Cerebellar cortex (tissue), 1 donor: ENCODE measurements around the gene NUDT6.

Source experiments
- DNase-seq: peaks from one replicate; pipeline ENCODE4 v3.0.0-alpha.2; 2015; ENCODE audit warnings: low spot score

Gene NUDT6

GRCh38 chr4:122914292-122914904 lies 8.0 kb downstream of the NUDT6 start:
- DNase-seq: peak; percentile 29

DNA sequence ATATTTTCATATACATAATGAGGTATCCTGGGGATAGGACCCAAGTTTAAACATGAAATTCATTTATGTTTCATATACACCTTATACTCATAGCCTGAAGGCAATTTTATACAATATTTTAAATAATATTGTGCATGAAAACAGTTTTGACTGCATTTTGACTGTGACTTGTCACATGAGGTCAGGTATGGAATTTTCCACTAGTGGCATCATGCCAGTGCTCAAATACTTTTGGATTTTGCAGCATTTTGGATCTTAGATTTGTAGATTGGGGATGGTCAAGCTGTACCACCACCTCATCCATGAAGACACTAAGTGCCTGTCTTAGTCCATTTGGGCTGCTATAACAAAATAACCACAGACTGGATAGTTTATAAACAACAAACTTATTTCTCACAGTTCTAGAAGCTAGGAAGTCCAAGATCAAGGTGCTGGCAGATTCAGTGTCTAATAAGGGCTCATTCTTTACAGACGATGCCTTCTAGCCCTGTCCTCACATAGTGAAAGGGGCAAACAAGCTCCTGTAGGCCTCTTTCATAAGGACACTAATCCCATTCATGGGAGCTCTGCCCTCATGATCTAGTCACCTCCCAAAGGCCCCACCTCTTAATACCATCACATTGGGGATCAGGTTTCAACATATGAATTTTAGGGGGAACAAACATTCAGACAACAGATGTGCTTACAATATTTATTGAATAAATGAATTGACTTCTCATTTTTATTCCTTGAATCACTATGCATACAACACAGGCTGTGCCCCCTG lies 9.4 kb downstream of the NUDT6 start:
- no peak for DNase-seq

GRCh38 chr4:122911588-122911987 lies 10.8 kb downstream of the NUDT6 start:
- DNase-seq: no peak

- DNase-seq: no peak
These were observed 12.7 kb downstream of the NUDT6 start for GRCh38 chr4:122909683-122910082.

GRCh38 chr4:122908223-122908622 lies 14.2 kb downstream of the NUDT6 start:
- no peak for DNase-seq

GRCh38 chr4:122906859-122907305 lies 15.5 kb downstream of the NUDT6 start:
- DNase-seq: no peak

GRCh38 chr4:122903766-122904288 lies 18.6 kb downstream of the NUDT6 start:
- no peak for DNase-seq

- DNase-seq: no peak
These were observed 21.0 kb downstream of the NUDT6 start for GRCh38 chr4:122901247-122902010.

DNA sequence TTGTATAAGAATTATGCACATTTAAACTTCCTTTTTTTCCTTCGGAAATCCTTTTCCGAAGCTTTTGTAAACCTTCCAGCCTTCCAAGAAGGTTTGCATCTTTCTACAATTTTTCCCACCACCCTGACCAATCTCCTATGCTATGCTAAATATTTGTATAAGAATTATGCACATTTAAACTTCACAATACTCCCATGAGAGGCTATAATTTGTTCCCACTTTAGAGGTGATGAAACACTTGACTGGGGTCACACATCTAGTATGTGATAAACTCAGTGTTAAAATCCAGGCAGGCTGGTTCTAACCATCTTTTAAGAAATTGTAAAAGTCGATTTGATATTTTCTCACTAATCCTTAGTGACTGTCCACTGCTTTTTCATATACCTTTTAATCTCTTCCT lies 22.1 kb downstream of the NUDT6 start:
- DNase-seq: no peak

DNA sequence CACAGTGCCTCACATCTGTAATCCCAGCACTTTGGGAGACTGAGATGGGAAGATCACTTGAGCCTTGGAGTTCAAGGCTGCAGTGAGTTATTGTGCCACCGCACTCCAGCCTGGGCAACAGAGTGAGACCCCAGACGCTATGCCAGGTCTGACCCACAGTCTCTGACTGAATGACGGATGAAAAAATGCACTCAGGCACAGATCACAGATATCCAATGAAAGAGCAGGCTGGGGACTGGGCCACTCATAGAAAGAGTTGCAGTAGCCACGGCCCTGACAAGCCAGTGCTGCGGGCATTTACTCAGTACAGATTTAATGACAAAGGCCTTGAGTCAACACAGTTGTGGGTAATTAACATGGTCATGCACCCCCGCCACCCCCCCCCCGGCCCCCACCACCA lies 22.7 kb downstream of the NUDT6 start:
- no peak for DNase-seq

GRCh38 chr4:122898370-122899150 lies 23.8 kb downstream of the NUDT6 start:
- no peak for DNase-seq

GRCh38 chr4:122896270-122896669 lies 26.1 kb downstream of the NUDT6 start:
- DNase-seq: no peak

DNA sequence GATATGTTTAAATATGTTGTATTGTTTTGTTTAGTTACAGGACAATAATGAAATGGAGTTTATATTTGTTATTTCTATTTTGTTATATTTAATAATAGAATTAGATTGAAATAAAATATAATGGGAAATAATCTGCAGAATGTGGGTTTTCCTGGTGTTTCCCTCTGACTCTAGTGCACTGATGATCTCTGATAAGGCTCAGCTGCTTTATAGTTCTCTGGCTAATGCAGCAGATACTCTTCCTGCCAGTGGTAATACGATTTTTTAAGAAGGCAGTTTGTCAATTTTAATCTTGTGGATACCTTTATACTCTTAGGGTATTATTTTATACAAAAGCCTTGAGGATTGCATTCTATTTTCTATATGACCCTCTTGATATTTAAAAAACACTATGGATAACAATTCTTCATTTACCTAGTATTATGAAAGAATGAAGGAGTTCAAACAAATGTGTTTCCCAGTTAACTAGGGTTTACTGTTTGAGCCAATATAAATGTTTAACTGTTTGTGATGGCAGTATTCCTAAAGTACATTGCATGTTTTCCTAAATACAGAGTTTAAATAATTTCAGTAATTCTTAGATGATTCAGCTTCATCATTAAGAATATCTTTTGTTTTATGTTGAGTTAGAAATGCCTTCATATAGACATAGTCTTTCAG lies 26.9 kb downstream of the NUDT6 start:
- DNase-seq: no peak

- DNase-seq: no peak
These were observed 27.6 kb downstream of the NUDT6 start for GRCh38 chr4:122894827-122895226.

DNA sequence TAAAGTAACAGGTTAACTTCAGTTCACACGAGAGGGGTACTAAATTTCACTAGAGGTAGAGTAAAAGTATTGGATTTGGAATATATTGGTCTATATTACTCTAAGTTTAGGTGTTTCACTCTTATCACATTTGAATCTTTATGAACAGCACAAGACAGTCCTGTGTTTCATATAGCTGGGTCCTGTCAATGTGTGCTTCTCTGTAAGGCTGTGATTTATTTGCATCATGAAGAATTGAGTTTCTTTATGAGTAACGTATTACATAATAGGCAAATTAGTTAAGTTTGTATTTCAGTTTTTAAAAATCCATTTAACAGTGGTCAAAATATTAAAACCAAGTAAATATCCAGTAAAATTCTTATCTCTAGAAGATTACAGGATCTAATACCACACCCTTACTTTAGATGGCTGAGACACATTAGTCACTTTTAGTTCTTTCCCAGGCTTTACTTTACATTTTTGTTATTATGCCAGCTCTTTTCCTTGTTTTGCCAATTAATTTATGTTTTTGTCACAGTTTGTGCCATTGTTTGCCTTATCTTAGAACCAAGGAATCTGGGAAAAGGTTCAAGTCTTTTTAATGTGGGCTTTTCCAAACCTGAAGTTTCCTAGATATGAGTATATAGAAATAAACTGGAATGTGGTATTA lies 32.1 kb downstream of the NUDT6 start:
- DNase-seq: no peak

GRCh38 chr4:122889726-122890125 lies 32.7 kb downstream of the NUDT6 start:
- DNase-seq: no peak

DNA sequence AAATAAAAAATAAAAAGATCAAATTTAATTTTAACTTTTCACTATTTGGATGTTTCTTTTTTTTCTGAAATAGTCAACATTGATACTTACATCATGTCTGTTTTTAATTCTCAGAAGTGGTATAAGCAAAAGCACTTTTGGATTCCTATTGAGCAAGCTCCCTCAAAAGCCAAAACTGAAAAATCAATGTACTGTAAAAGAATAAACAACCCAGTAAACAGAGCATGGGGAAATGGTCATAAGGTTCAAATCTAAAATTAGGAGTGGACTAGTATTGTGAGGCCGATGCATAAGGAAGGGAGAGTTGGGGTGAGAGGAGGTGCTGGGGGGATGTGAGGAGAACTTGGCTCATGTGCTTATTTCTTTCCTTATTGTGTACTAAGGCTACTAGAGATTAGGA lies 37.9 kb downstream of the NUDT6 start:
- DNase-seq: no peak

- no peak for DNase-seq
These were observed 39.3 kb downstream of the NUDT6 start for GRCh38 chr4:122882857-122883735.

GRCh38 chr4:122879001-122879400 lies 43.4 kb downstream of the NUDT6 start:
- DNase-seq: no peak

- no peak for DNase-seq
These were observed 45.9 kb downstream of the NUDT6 start for GRCh38 chr4:122876456-122876855.
